BLaER1 treated with 17β-estradiol and CSF1 and Interleukin-3, amounts not matched to agents 10 nM and 100 nM (cell line): ENCODE data around the gene UBE2QL1.

ENCODE experiments used
- H3K27ac ChIP-seq, 11 experiments: shearing (Covaris generic); formaldehyde crosslinking; 2 replicates each; pipeline ENCODE4 v1.8.1; 2022
- H3K27me3 ChIP-seq, 11 experiments: shearing (Covaris generic); formaldehyde crosslinking; 2 replicates each; pipeline ENCODE4 v1.8.1; 2022
- H3K36me3 ChIP-seq, 11 experiments: shearing (Covaris generic); formaldehyde crosslinking; 2 replicates each; pipeline ENCODE4 v1.8.1; 2022
- H3K4me1 ChIP-seq, 10 experiments: shearing (Covaris generic); formaldehyde crosslinking; 2 replicates each; pipeline ENCODE4 v1.8.1; 2022
- H3K4me2 ChIP-seq, 11 experiments: shearing (Covaris generic); formaldehyde crosslinking; 2 replicates each; pipeline ENCODE4 v1.8.1; 2022
- H3K4me3 ChIP-seq, 10 experiments: shearing (Covaris generic); formaldehyde crosslinking; 2 replicates each; pipeline ENCODE4 v1.8.1; 2022
- H3K9ac ChIP-seq, 11 experiments: shearing (Covaris generic); formaldehyde crosslinking; 2 replicates each; pipeline ENCODE4 v1.8.1; 2022
- H3K9me3 ChIP-seq, 11 experiments: shearing (Covaris generic); formaldehyde crosslinking; replicated peaks in 1 of 11; 2 replicates each; pipeline ENCODE4 v1.8.1; 2022
- H4K20me1 ChIP-seq, 11 experiments: shearing (Covaris generic); formaldehyde crosslinking; 2 replicates each; pipeline ENCODE4 v1.8.1; 2022
- Cebpa-rat ChIP-seq, 11 experiments: shearing (Covaris generic); IDR thresholded peaks; 2 replicates each; pipeline ENCODE4 v1.8.1; 2022

UBE2QL1 gene

DNA sequence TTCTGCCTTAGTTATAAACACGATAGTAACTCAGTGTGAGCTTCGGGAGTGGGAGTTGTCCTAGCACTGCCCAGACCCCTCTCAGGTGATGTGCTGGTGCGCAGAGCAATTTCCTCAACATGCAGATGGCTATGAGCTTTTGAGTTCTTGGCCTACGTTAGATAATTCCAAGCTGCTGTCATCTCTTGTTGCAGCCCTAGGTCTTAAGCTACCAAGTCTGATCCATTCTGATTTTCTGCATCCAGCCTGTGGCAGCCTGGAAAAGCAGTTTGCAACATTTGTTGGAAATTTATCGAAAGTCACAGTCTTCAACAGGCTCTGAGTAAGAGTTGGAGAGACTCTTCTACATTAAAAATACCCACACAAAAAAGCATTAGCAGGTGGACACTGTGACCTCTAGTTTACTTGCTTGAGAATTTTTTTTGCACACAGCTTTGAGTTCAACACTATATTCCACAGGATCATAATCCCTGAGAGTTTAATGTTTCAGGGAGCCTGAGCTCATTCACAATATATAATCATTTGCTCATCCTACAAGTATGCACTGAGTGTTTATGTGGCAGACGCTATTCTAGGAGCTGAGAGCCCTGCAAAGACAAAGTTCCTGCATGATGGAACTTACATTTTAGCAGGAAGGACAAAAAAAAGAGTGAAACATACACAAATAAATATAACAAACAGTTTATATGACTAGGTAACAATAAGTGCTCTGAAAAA lies 91.6 kb downstream of the UBE2QL1 start:
- Histone ChIP-seq H3K9me3 (no peaks in the 10 kb centered on the region), H3K4me3 (no peak overlapping the region), H3K27me3 (no peaks in the 10 kb centered on the region), H4K20me1 (no peaks in the 10 kb centered on the region), H3K27ac (no peak overlapping the region), H3K4me1 (no peaks in the 10 kb centered on the region), H3K9ac (no peak overlapping the region), H3K4me2 (no peak overlapping the region), H3K36me3 (no peaks in the 10 kb centered on the region)
- no peak for TF ChIP-seq Cebpa-rat (IDR thresholded peaks at IDR 0.05)

DNA sequence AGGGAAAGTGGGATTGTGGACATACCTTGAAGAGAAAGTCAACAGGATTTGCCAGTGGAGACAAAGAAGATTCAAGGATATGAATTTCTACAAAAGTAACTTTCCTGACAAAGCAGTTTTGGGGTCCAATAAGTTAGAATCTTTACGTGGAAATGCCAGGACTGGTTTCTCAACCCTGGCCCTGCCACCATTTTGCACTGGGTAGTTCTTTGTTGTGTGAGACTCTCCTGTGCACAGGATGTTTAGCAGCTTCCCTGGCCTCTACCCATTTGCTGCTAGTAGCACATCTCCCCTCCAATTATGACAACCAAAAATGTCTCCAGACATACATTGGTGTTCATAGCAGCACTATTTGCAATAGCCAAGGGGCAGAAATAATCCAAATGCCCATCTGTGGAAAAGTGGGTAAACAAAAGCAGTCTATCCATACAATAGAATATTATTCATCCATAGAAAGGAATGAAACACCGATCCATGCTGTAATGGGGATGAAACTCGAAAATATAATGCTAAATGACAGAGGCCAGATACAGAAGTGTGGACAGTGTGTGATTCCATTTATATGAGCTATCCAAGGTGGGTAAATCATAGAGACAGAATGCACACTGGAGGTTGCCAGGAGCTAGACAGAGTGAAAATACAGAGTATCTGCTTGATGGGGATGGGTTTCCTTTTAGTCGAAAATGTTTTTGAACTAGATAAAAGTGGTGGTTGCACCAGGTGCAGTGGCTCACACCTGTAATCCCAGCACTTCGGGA lies 92.8 kb downstream of the UBE2QL1 start:
- Histone ChIP-seq H3K9ac (no peak overlapping the region), H3K9me3 (no peaks in the 10 kb centered on the region), H3K36me3 (no peaks in the 10 kb centered on the region), H4K20me1 (no peaks in the 10 kb centered on the region), H3K4me3 (no peak overlapping the region), H3K27ac (no peak overlapping the region), H3K27me3 (no peaks in the 10 kb centered on the region), H3K4me1 (no peaks in the 10 kb centered on the region), H3K4me2 (no peak overlapping the region)
- TF ChIP-seq Cebpa-rat (IDR thresholded peaks at IDR 0.05), result no peak

DNA sequence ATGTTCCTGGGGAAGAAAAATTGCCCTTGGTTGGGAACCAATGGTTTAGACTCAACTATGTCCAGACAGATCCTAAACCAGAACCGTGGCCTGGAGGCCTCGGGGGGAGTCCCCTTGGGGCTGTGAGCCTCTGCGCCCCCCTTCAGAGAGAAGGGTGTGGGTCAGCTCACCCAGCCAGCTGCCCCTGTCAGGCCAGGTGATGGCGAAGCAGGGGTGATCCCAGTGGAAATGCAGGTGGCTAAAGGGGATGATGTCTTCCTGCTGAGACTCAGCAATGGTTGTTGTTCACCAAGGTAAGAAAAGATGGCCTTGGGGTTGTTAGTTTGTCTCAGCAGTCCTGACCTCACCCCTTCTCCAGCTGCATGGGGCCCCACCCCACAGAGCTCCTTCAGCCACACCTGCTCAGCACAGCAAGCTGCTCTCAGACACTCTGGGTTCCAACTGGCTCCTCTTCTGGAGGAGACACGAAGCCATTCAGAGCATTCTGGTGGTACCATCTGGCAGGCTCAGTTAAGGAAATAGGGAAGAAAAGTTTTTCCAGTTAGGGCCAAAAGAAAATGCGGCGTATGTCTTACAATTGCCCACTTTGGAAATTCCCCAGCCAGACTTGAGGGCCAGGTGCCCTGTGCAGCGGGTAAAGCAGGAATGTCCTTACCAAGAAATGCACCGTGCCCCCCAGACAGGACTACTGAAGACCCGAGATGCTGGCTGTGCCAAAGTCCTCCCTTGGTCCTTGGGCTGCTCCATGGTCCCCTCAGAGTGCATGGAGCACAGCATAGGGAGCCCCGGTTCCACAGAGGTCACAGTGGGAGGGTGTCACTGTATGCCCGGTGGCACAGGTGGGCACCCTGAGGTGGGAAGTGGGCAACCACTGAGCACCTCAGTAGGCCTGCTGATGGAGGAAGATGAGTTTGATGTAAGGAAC lies 94.0 kb downstream of the UBE2QL1 start:
- Histone ChIP-seq H3K4me3 (no peak overlapping the region), H3K4me1 (no peaks in the 10 kb centered on the region), H3K4me2 (no peak overlapping the region), H3K36me3 (no peaks in the 10 kb centered on the region), H3K9ac (no peak overlapping the region), H3K27ac (no peak overlapping the region), H3K27me3 (no peaks in the 10 kb centered on the region), H3K9me3 (no peaks in the 10 kb centered on the region), H4K20me1 (no peaks in the 10 kb centered on the region)
- no peak for TF ChIP-seq Cebpa-rat (IDR thresholded peaks at IDR 0.05)

DNA sequence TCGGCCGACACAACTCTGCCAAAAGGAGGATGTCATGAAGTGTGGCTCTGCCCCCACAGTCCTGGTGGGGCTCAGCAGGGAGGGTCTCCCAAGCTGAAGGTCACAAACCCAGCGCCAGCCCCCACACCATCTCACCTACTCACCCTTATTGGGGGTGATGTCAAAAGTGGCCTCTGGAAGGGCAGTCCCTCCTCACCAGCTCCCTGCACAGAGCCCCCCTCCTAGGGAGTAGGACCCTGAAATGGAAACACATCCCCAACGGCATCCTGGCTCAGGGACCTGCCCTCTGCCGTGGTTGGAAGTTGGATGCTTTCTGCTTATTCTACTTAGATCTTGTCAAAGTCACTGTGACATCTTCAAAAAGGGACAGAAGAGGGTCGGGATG lies 94.7 kb downstream of the UBE2QL1 start:
- Histone ChIP-seq H3K27me3 (no peaks in the 10 kb centered on the region), H3K4me1 (no peaks in the 10 kb centered on the region)
- no peak for TF ChIP-seq Cebpa-rat (IDR thresholded peaks at IDR 0.05)

DNA sequence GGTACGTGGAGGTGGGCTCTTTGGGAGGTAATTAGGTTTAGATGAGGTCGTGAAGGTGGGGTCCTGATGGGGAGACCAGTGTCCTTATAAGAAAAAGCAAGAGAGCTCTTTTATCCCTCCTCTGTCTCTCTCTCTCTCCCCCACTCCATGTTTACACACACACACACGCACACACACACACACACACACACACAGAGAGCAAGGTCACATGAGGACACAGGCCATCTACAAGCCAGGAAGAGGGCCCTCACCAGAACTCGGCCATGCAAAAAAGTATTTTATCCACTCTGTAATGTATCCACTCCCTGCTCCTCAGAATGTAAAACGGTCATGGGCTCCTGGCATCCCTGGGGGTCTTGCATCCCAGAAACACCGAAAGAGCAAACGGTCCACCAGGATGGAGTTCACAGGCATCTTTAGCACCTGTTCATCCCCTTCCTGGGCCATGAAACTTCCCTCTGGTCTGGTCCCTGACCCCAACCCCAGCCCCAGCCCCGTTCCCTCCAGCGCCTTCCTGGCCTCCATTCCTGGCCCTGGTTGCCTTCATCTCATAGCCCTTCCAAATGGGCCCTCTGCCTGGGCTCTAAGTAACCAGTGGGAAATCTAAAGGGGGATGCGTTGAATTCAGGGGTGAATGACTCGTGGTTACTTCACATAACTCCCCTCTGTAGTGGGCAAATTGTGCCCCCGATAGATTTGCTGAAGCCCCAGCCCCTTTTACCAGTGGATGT lies 95.3 kb downstream of the UBE2QL1 start:
- Histone ChIP-seq H4K20me1 (no peaks in the 10 kb centered on the region), H3K27ac (no peak overlapping the region), H3K36me3 (no peaks in the 10 kb centered on the region), H3K4me1 (no peaks in the 10 kb centered on the region), H3K27me3 (no peaks in the 10 kb centered on the region), H3K4me3 (no peak overlapping the region), H3K9me3 (no peaks in the 10 kb centered on the region), H3K9ac (no peak overlapping the region), H3K4me2 (no peak overlapping the region)
- no peak for TF ChIP-seq Cebpa-rat (IDR thresholded peaks at IDR 0.05)

More for the DNA sequence above, 94.7 kb downstream of the UBE2QL1 start:
- Histone ChIP-seq H3K4me3 (no peak overlapping the region), H3K27ac (no peak overlapping the region), H3K9me3 (no peaks in the 10 kb centered on the region), H3K9ac (no peak overlapping the region), H3K36me3 (no peaks in the 10 kb centered on the region), H4K20me1 (no peaks in the 10 kb centered on the region), H3K4me2 (no peak overlapping the region)
